ENCODE results near the gene CTPS2. TPM values are rescaled to one million over a fixed set of nuclear protein-coding genes. Genes with fewer than 3 reads are reported as not detected.

Gene CTPS2
- total and polyA plus RNA-seq, 4 donors, result 5.1 to 17.6 (median 12.1) TPM

DNA sequence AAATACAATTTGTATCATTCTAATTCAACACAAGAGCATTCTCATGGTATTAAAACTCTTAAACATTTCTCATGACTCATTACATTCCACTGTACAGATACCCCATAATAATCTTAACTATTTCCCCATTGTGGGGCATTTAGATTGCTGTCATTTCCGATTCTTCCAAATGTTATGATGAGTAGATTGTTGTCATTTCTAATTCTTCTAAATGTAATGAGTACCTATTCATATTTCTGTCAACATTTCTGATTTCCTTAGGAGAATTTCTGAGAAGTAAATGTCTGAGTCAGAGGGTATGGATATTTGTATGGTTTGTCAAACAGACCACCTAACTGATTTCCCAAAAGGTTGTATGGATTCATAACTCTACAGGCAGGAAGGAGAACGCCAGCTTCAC lies 54.2 kb downstream of the CTPS2 start:
- intact Hi-C loops (cut with DNase I), result no loop called here

GRCh38 chrX:16654093-16654492 lies 58.4 kb downstream of the CTPS2 start:
- DNase-seq (no peak), ATAC-seq (ENCODE audit: low FRiP score) (no peak)
- Histone ChIP-seq H3K36me3 (ENCODE audit: control insufficient read depth in 1 of 2, insufficient read depth in 2 of 2, low read length in 1 of 2) (no peaks in the 10 kb centered on the region), H3K4me1 (ENCODE audit: control insufficient read depth in 1 of 2, insufficient read depth in 2 of 2, low read length in 2 of 2) (no peaks in the 10 kb centered on the region), H3K27ac (ENCODE audit: low read depth in 1 of 2, low read length in 2 of 2) (no peak overlapping the region), H3K27me3 (ENCODE audit: control insufficient read depth in 1 of 2, insufficient read depth in 2 of 2, low read length in 1 of 2) (no peaks in the 10 kb centered on the region), H3K9me3 (ENCODE audit: control insufficient read depth, low read length) (no peaks in the 10 kb centered on the region), H3K4me3 (ENCODE audit: low read length in 2 of 2) (no peak overlapping the region)
- intact Hi-C loops (cut with DNase I), result no loop called here
- WGBS, 2 donors, result 74 to 88% methylated on average over 3 of the region's 3 CpGs

More for the DNA sequence above, 54.2 kb downstream of the CTPS2 start:
- WGBS, 2 donors, result 85 to 89% methylated on average over 2 of the region's 2 CpGs
- no peak overlapping the region for H3K4me3 ChIP-seq (ENCODE audit: low read length in 2 of 2)
- no peak overlapping the region for H3K27ac ChIP-seq (ENCODE audit: low read depth in 1 of 2, low read length in 2 of 2)
- no peaks in the 10 kb centered on the region for H3K36me3 ChIP-seq (ENCODE audit: control insufficient read depth in 1 of 2, insufficient read depth in 2 of 2, low read length in 1 of 2)
- no peak for DNase-seq
- H3K27me3 ChIP-seq (ENCODE audit: control insufficient read depth in 1 of 2, insufficient read depth in 2 of 2, low read length in 1 of 2), result no peaks in the 10 kb centered on the region
- ATAC-seq (ENCODE audit: low FRiP score), result no peak
- no peaks in the 10 kb centered on the region for H3K9me3 ChIP-seq (ENCODE audit: control insufficient read depth, low read length)
- no peaks in the 10 kb centered on the region for H3K4me1 ChIP-seq (ENCODE audit: control insufficient read depth in 1 of 2, insufficient read depth in 2 of 2, low read length in 2 of 2)

GRCh38 chrX:16653424-16653823 lies 59.0 kb downstream of the CTPS2 start:
- ATAC-seq (ENCODE audit: low FRiP score) (no peak), DNase-seq (no peak)
- Histone ChIP-seq H3K4me3 (ENCODE audit: low read length in 2 of 2) (no peak overlapping the region), H3K36me3 (ENCODE audit: control insufficient read depth in 1 of 2, insufficient read depth in 2 of 2, low read length in 1 of 2) (no peaks in the 10 kb centered on the region), H3K4me1 (ENCODE audit: control insufficient read depth in 1 of 2, insufficient read depth in 2 of 2, low read length in 2 of 2) (no peaks in the 10 kb centered on the region), H3K27ac (ENCODE audit: low read depth in 1 of 2, low read length in 2 of 2) (no peak overlapping the region), H3K9me3 (ENCODE audit: control insufficient read depth, low read length) (no peaks in the 10 kb centered on the region), H3K27me3 (ENCODE audit: control insufficient read depth in 1 of 2, insufficient read depth in 2 of 2, low read length in 1 of 2) (no peaks in the 10 kb centered on the region)
- 79 to 86% methylated on average over 7 of the region's 7 CpGs for WGBS, 2 donors
- intact Hi-C loops (cut with DNase I), result no loop called here

DNA sequence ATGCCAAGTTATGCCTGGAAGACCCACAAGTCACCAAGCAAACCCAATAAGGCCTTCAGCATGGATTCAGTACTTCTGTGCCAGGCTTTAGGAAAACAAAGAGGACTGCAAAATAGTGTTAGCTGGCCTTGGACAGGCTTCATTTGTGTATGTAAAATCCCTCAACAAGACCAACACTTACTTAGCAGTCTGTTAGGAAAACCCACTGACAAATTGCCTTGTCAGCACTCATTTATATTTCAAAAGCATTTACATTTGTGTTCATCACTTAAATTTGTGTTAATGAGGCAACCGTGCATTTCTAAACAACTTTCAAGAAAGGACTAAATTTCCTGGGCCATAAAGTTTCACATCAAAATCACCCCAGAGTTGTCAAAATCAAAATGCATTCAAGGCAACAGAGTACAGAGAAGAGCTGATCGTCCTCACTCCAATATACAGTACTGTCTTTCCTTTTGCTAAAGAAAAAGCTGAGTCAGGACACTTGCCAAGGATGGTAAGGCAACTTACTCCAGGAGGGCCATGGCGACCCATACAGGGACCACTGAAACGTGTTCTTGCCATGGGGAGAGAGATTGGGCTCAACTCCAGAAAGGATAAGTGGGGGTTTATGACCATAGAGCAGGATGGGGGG lies 61.0 kb downstream of the CTPS2 start:
- DNase-seq (no peak), ATAC-seq (ENCODE audit: low FRiP score) (no peak)
- Histone ChIP-seq H3K4me3 (ENCODE audit: low read length in 2 of 2) (no peak overlapping the region), H3K27me3 (ENCODE audit: control insufficient read depth in 1 of 2, insufficient read depth in 2 of 2, low read length in 1 of 2) (no peaks in the 10 kb centered on the region), H3K9me3 (ENCODE audit: control insufficient read depth, low read length) (no peaks in the 10 kb centered on the region), H3K27ac (ENCODE audit: low read depth in 1 of 2, low read length in 2 of 2) (no peak overlapping the region), H3K36me3 (ENCODE audit: control insufficient read depth in 1 of 2, insufficient read depth in 2 of 2, low read length in 1 of 2) (no peaks in the 10 kb centered on the region), H3K4me1 (ENCODE audit: control insufficient read depth in 1 of 2, insufficient read depth in 2 of 2, low read length in 2 of 2) (no peaks in the 10 kb centered on the region)
- 73% methylated on average over 4 of the region's 4 CpGs for WGBS, 2 donors
- intact Hi-C loops (cut with DNase I), result no loop called here

DNA sequence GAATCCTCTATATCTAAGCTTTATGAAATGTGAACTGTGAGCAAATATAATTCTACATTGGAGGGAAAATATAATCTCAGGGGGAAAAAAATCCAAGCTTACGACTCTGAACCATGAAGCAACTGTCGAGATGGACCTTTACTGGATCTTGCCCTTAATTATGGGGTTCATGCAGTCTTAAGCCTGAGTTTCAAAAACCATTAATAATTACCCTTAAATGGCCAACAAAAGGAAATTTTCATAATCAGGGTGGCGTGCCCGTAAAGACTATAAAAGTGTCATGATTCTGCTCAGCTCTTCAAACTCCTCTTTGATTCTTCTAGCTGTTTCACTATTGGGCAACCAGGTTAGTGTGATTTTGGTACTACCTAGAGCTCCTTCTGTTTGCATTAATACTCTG lies 62.6 kb downstream of the CTPS2 start, which contains the start of gene S100G:
TSS of gene S100G (plus strand) at position 301 of the 400 bp plus-strand sequence. CDS start 849 bp downstream, outside the sequence.
- H3K9me3 ChIP-seq (ENCODE audit: control insufficient read depth, low read length), result no peaks in the 10 kb centered on the region
- H3K4me3 ChIP-seq (ENCODE audit: low read length in 2 of 2), result no peak within 1 kb of the TSS
- no peaks in the 10 kb centered on the region for H3K4me1 ChIP-seq (ENCODE audit: control insufficient read depth in 1 of 2, insufficient read depth in 2 of 2, low read length in 2 of 2)
- no peaks in the 10 kb centered on the region for H3K27me3 ChIP-seq (ENCODE audit: control insufficient read depth in 1 of 2, insufficient read depth in 2 of 2, low read length in 1 of 2)
- DNase-seq, result no peak
- ATAC-seq (ENCODE audit: low FRiP score), result no peak
- H3K27ac ChIP-seq (ENCODE audit: low read depth in 1 of 2, low read length in 2 of 2), result no peak within 1 kb of the TSS
- no peaks in the 10 kb centered on the region for H3K36me3 ChIP-seq (ENCODE audit: control insufficient read depth in 1 of 2, insufficient read depth in 2 of 2, low read length in 1 of 2)
- intact Hi-C loops (cut with DNase I), result no loop called here
- 91 to 99% methylated on average over 4 of the region's 4 CpGs for WGBS, 2 donors

DNA sequence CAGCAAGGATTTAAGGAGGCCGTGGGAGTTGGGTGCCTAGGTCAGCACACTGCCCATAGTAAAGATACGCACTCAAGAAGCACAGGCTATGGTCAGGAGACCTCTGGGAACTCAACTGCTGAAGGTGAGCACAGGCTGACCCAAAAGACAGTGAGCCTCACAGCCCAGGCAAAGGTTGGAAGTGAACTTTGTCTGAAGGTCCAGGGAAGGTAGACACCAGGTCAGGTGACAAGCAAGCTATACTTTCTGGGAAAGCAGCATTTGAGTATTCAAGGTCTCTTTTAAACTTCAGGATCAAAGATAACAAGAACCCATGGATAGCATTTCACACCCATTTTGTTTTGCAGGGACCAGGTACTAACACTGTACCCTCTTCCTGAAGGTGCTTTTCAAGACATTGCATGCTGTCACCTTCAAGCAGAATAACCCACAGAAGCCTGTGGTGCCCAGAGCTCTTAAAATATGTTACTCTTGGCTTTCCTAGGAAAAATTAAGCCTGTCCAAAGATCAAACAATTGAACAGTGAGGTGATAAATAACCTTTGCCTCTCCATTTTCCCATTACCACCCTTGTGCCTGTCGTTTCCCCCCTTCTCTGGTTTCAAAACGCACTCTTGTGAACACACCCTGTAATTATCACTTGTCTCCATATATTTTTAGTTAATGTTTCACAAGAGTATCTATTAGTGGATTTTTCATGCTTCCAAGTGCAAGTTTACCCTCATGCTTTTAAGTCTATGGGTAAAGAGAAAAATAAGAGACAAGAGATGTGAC lies 65.9 kb downstream of the CTPS2 start:
- intact Hi-C loops (cut with DNase I), result no loop called here
- ATAC-seq (ENCODE audit: low FRiP score) (no peak), DNase-seq (no peak)
- WGBS, 2 donors, result 92 to 93% methylated on average over 4 of the region's 4 CpGs
- H3K4me1 ChIP-seq (ENCODE audit: control insufficient read depth in 1 of 2, insufficient read depth in 2 of 2, low read length in 2 of 2), result no peaks in the 10 kb centered on the region
- no peaks in the 10 kb centered on the region for H3K9me3 ChIP-seq (ENCODE audit: control insufficient read depth, low read length)
- no peak overlapping the region for H3K4me3 ChIP-seq (ENCODE audit: low read length in 2 of 2)
- no peaks in the 10 kb centered on the region for H3K27me3 ChIP-seq (ENCODE audit: control insufficient read depth in 1 of 2, insufficient read depth in 2 of 2, low read length in 1 of 2)
- H3K36me3 ChIP-seq (ENCODE audit: control insufficient read depth in 1 of 2, insufficient read depth in 2 of 2, low read length in 1 of 2), result no peaks in the 10 kb centered on the region
- no peak overlapping the region for H3K27ac ChIP-seq (ENCODE audit: low read depth in 1 of 2, low read length in 2 of 2)

DNA sequence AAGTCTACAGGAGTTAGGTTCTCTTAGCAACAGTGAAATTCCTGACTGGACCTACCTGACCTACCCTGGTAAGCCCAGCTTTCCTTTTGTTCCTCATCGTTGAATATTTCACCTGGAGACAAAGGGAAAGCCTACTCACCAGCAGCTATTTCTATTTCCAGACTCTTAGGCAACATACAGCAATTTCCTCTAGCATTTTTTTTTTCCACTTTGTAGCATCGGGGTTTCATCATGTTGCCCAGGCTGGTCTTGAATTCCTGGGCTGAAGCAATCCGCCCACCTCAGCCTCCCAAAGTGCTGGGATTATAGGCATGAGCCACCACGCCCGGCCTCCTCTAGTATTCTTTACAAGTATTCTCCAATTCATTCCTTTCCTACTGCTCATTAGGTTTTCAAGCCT lies 69.3 kb downstream of the CTPS2 start:
- ATAC-seq (ENCODE audit: low FRiP score), result no peak
- WGBS, 2 donors, result 79 to 83% methylated on average over 5 of the region's 5 CpGs
- Histone ChIP-seq H3K27ac (ENCODE audit: low read depth in 1 of 2, low read length in 2 of 2) (no peak overlapping the region), H3K4me1 (ENCODE audit: control insufficient read depth in 1 of 2, insufficient read depth in 2 of 2, low read length in 2 of 2) (no peaks in the 10 kb centered on the region), H3K4me3 (ENCODE audit: low read length in 2 of 2) (no peak overlapping the region), H3K36me3 (ENCODE audit: control insufficient read depth in 1 of 2, insufficient read depth in 2 of 2, low read length in 1 of 2) (peaks cover 2 to 7% of the 10 kb centered on the region in 2 donors), H3K27me3 (ENCODE audit: control insufficient read depth in 1 of 2, insufficient read depth in 2 of 2, low read length in 1 of 2) (no peaks in the 10 kb centered on the region), H3K9me3 (ENCODE audit: control insufficient read depth, low read length) (no peaks in the 10 kb centered on the region)
- intact Hi-C loops (cut with DNase I), result no loop called here
- DNase-seq, result no peak

DNA sequence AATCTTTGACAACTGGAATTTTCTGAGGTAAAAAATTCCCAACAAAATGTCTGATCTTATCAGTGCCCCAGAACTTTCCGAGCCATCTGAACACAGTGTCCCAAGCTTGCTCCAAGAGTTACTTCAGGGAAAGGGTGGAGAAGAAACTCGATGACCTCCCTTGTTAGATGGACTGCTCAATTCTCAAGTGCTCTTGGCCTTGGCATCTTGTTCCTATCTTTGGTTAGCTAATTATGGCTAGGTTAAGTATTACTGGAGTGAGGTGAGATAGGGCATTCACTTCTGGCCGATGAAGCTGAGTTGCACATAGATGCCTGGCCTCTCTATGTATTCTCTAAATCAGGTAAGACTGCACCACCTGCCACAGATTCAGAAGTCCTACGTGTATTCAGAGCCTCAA lies 71.6 kb downstream of the CTPS2 start:
- ATAC-seq (ENCODE audit: low FRiP score) (no peak), DNase-seq (no peak)
- WGBS, 2 donors, result 92 to 94% methylated on average over 4 of the region's 4 CpGs
- no peaks in the 10 kb centered on the region for H3K27me3 ChIP-seq (ENCODE audit: control insufficient read depth in 1 of 2, insufficient read depth in 2 of 2, low read length in 1 of 2)
- no peaks in the 10 kb centered on the region for H3K9me3 ChIP-seq (ENCODE audit: control insufficient read depth, low read length)
- intact Hi-C loops (cut with DNase I), result no loop called here
- H3K4me1 ChIP-seq (ENCODE audit: control insufficient read depth in 1 of 2, insufficient read depth in 2 of 2, low read length in 2 of 2), result no peaks in the 10 kb centered on the region
- H3K36me3 ChIP-seq (ENCODE audit: control insufficient read depth in 1 of 2, insufficient read depth in 2 of 2, low read length in 1 of 2), result peaks cover 2 to 7% of the 10 kb centered on the region in 2 donors
- no peak overlapping the region for H3K4me3 ChIP-seq (ENCODE audit: low read length in 2 of 2)
- no peak overlapping the region for H3K27ac ChIP-seq (ENCODE audit: low read depth in 1 of 2, low read length in 2 of 2)

DNA sequence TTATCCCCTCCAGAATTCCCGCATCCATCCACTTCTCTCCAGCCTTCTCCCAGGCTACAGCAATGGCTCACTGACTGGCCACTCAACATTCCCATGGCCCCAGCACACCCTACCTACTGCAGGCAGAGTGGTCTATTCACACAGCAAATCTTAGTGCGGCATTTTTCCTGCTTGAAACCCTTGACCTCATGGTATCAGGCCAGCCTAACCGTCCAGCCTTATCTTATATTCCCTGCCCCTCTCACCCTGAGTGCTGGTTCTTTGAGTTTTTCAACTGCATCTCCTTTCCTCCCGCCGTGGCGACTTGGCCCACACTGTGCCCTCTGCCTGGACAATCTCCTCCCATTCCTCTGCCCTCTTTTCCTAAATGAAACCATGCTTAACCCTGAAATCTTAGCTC lies 72.5 kb downstream of the CTPS2 start:
- Histone ChIP-seq H3K4me1 (ENCODE audit: control insufficient read depth in 1 of 2, insufficient read depth in 2 of 2, low read length in 2 of 2) (no peaks in the 10 kb centered on the region), H3K36me3 (ENCODE audit: control insufficient read depth in 1 of 2, insufficient read depth in 2 of 2, low read length in 1 of 2) (peaks cover 2 to 7% of the 10 kb centered on the region in 2 donors), H3K27me3 (ENCODE audit: control insufficient read depth in 1 of 2, insufficient read depth in 2 of 2, low read length in 1 of 2) (no peaks in the 10 kb centered on the region), H3K9me3 (ENCODE audit: control insufficient read depth, low read length) (no peaks in the 10 kb centered on the region), H3K27ac (ENCODE audit: low read depth in 1 of 2, low read length in 2 of 2) (no peak overlapping the region), H3K4me3 (ENCODE audit: low read length in 2 of 2) (no peak overlapping the region)
- ATAC-seq (ENCODE audit: low FRiP score), result no peak
- DNase-seq, result no peak
- intact Hi-C loops (cut with DNase I), result no loop called here
- 93 to 95% methylated on average over 6 of the region's 6 CpGs for WGBS, 2 donors

Data from aorta (tissue), 5 donors.